Nephron progenitor cell (in vitro differentiated cells): ENCODE measurements around the gene PAX2.
A peak's percentile ranks its signal among the peaks of the same experiment; 100 is the strongest.

Experiments used
- DNase-seq: peaks from one replicate; pipeline ENCODE4 v3.0.0; 2021
- H3K27ac Mint-ChIP-seq: 2 replicates; pipeline ENCODE4 v1.8.0; 2021; ENCODE audit warnings: mild to moderate bottlenecking, moderate library complexity, mixed read lengths
- H3K27me3 Mint-ChIP-seq: 2 replicates; pipeline ENCODE4 v1.8.0; 2021; ENCODE audit warnings: mild to moderate bottlenecking, low read depth, mixed read lengths; ENCODE audit not compliant: poor library complexity
- H3K36me3 Mint-ChIP-seq: 2 replicates; pipeline ENCODE4 v1.8.0; 2021; ENCODE audit warnings: low read depth, mixed read lengths
- H3K4me1 Mint-ChIP-seq: 2 replicates; pipeline ENCODE4 v1.8.0; 2021; ENCODE audit warnings: mixed read lengths
- H3K4me3 Mint-ChIP-seq: 2 replicates; pipeline ENCODE4 v1.8.0; 2021; ENCODE audit warnings: mild to moderate bottlenecking, moderate library complexity, mixed read lengths
- H3K9me3 Mint-ChIP-seq: 2 replicates; pipeline ENCODE4 v1.8.0; 2021; ENCODE audit warnings: mild to moderate bottlenecking, moderate library complexity, mixed read lengths
- TF ChIP-seq, protein P1 (sequence below): fragments of 200-600 bp; sonication (generic); IDR thresholded peaks from 2 replicates; pipeline ENCODE4 v1.5.0; 2021; ENCODE audit warnings: antibody characterized with exemption

The PAX2 gene

DNA sequence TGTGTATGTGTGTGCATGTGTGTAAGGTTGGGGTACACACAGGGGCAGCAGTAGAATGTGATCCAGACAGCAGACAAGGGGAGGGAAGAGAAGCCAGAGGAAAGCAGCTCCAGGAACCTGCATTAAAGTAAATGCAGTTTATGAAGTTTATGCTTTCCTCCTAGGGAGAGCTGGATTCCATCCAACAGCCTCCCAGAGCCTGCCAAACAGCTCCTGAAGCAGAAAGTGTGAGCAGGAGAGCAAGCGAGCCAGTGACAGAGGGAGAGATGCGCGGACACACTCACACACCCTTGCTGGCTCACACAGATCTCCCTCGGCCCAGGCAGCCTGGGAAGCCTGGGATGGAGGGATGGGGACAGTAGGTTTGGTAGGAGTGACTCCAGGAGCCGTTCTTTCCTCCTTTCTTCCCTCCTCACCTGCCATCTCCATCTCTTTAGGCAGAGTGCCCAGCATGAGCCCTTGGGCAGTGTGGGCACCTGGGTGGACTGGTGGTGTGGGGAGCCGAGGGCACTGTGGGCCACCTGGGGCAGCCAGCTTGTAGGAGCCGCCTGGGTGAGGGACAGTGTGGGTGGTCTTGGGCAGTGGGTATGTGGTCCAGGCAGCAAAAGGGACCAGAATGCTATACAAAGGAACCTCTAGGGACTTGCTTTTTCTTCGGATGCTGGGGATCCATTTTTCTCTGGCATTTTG, 46.1 kb downstream of the PAX2 start:
- DNase-seq = no peak
- TF ChIP-seq, protein P1, sequence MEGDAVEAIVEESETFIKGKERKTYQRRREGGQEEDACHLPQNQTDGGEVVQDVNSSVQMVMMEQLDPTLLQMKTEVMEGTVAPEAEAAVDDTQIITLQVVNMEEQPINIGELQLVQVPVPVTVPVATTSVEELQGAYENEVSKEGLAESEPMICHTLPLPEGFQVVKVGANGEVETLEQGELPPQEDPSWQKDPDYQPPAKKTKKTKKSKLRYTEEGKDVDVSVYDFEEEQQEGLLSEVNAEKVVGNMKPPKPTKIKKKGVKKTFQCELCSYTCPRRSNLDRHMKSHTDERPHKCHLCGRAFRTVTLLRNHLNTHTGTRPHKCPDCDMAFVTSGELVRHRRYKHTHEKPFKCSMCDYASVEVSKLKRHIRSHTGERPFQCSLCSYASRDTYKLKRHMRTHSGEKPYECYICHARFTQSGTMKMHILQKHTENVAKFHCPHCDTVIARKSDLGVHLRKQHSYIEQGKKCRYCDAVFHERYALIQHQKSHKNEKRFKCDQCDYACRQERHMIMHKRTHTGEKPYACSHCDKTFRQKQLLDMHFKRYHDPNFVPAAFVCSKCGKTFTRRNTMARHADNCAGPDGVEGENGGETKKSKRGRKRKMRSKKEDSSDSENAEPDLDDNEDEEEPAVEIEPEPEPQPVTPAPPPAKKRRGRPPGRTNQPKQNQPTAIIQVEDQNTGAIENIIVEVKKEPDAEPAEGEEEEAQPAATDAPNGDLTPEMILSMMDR = no peak
- Mint-ChIP-seq H3K9me3 (no peaks in the 10 kb centered on the region), H3K4me3 (no peak overlapping the region), H3K36me3 (peaks cover 69% of the 10 kb centered on the region), H3K27me3 (peaks cover 8% of the 10 kb centered on the region), H3K4me1 (peaks cover 80% of the 10 kb centered on the region), H3K27ac (peak overlapping the region; percentile 50)

- DNase-seq = no peak
- no peak overlapping the region for H3K27ac Mint-ChIP-seq
- TF ChIP-seq, protein P1 = no peak
- no peak overlapping the region for H3K4me3 Mint-ChIP-seq
- H3K9me3 Mint-ChIP-seq = no peaks in the 10 kb centered on the region
- H3K27me3 Mint-ChIP-seq = peaks cover 10% of the 10 kb centered on the region
- H3K36me3 Mint-ChIP-seq = peaks cover 71% of the 10 kb centered on the region
- H3K4me1 Mint-ChIP-seq = peaks cover 75% of the 10 kb centered on the region
Observed at GRCh38 chr10:100792574-100792973, 47.2 kb downstream of the PAX2 start.

DNA sequence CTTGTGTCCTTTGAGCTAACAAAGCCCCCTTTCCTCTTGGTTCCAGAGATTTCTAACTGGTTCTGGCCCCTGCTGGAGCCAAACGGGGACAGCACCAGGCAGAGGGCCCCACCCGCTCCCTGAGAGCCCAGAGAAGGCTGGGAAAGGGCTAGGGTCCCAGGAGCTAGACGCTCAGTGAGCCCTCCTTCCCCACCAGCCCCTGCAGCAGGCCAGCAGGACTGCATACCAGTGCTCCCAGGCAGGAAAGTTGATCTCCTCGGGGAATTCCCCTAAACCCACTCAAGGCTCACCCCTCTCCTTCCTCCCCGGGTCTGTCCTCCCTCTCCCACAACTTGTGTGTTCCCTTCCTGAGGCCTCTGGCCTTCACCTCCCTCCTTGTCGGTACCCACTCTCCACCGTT, 47.7 kb downstream of the PAX2 start:
- Mint-ChIP-seq H3K27me3 (peaks cover 9% of the 10 kb centered on the region), H3K4me3 (no peak overlapping the region), H3K27ac (peak overlapping the region; percentile 69), H3K36me3 (peaks cover 68% of the 10 kb centered on the region), H3K4me1 (peaks cover 73% of the 10 kb centered on the region), H3K9me3 (no peaks in the 10 kb centered on the region)
- TF ChIP-seq, protein P1 = no peak
- peak; percentile 28 for DNase-seq

GRCh38 chr10:100799881-100800280, 54.5 kb downstream of the PAX2 start:
- peaks cover 69% of the 10 kb centered on the region for H3K4me1 Mint-ChIP-seq
- H3K9me3 Mint-ChIP-seq = no peaks in the 10 kb centered on the region
- TF ChIP-seq, protein P1 = no peak
- no peak for DNase-seq
- no peak overlapping the region for H3K27ac Mint-ChIP-seq
- no peak overlapping the region for H3K4me3 Mint-ChIP-seq
- H3K36me3 Mint-ChIP-seq = peaks cover 51% of the 10 kb centered on the region
- H3K27me3 Mint-ChIP-seq = peaks cover 11% of the 10 kb centered on the region

- TF ChIP-seq, protein P1 = no peak
- Mint-ChIP-seq H3K4me3 (no peak overlapping the region), H3K36me3 (peaks cover 40% of the 10 kb centered on the region), H3K9me3 (no peaks in the 10 kb centered on the region), H3K27me3 (peaks cover 12% of the 10 kb centered on the region), H3K4me1 (peaks cover 79% of the 10 kb centered on the region), H3K27ac (no peak overlapping the region)
- no peak for DNase-seq
Observed at GRCh38 chr10:100800931-100801330, 55.5 kb downstream of the PAX2 start.

- Mint-ChIP-seq H3K27ac (no peak overlapping the region), H3K4me3 (no peak overlapping the region), H3K27me3 (peaks cover 13% of the 10 kb centered on the region), H3K36me3 (peaks cover 40% of the 10 kb centered on the region), H3K4me1 (peaks cover 90% of the 10 kb centered on the region), H3K9me3 (no peaks in the 10 kb centered on the region)
- DNase-seq = no peak
- TF ChIP-seq, protein P1 = no peak
Observed at GRCh38 chr10:100802196-100802595, 56.8 kb downstream of the PAX2 start.
